Heart right ventricle (tissue), 16 donors: Measurements from ENCODE around the gene SIVA1. TPM values are rescaled to one million over a fixed set of nuclear protein-coding genes. Genes with fewer than 3 reads are reported as not detected.

Source experiments
- ATAC-seq, 8 donors: fragments of 200-7000 bp; cut with Tn5 transposase; one replicate each; pipeline ENCODE4 v1.9.1; 2020; ENCODE audit warnings: mild to moderate bottlenecking in 8 of 8, moderate library complexity in 8 of 8, moderate number of reproducible peaks in 1 of 8
- DNase-seq, 2 donors: peaks; one replicate each; pipeline ENCODE4 v3.0.0-alpha.2; 2020
- H3K27ac ChIP-seq, 10 donors: fragments of 200-600 bp; sonication (generic) in 2 of 10; one replicate each; pipeline versions ENCODE4 v1.5.0 to v1.8.0; 2020 to 2022; ENCODE audit warnings: mild to moderate bottlenecking in 3 of 10
- H3K27me3 ChIP-seq, 7 donors: fragments of 200-600 bp; one replicate each; pipeline ENCODE4 v1.8.0; 2021 to 2022; ENCODE audit warnings: mild to moderate bottlenecking in 2 of 7
- H3K36me3 ChIP-seq, 9 donors: fragments of 200-600 bp; sonication (generic) in 1 of 9; one replicate each; pipeline versions ENCODE4 v1.5.0 to v1.8.0; 2020 to 2022; ENCODE audit warnings: mild to moderate bottlenecking in 2 of 9
- H3K4me1 ChIP-seq, 9 donors: fragments of 200-600 bp; sonication (generic) in 1 of 9; one replicate each; pipeline versions ENCODE4 v1.5.0 to v1.8.0; 2020 to 2022; ENCODE audit warnings: mild to moderate bottlenecking in 4 of 9
- H3K4me3 ChIP-seq, 10 donors: fragments of 200-600 bp; sonication (generic) in 2 of 10; one replicate each; pipeline versions ENCODE4 v1.5.0 to v1.8.0; 2020 to 2022; ENCODE audit warnings: mild to moderate bottlenecking in 7 of 10, moderate library complexity in 2 of 10
- H3K9me3 ChIP-seq, 11 donors: fragments of 200-600 bp in 10 of 11; sonication (generic) in 2 of 11; one replicate each; pipeline versions ENCODE4 v1.5.0 to v1.8.0; 2013 to 2022; ENCODE audit warnings: mild to moderate bottlenecking in 2 of 11, control low read depth in 1 of 11, moderate library complexity in 1 of 11
- WGBS, 2 donors: extraction: QIAGEN DNeasy Blood & Tissue Kit; methylation state at CpG; one replicate each; pipeline ENCODE4 v1.1.7; 2013; ENCODE audit warnings: inconsistent platforms in 1 of 2; 5-methylcytosine and 5-hydroxymethylcytosine counted together
- intact Hi-C, 10 donors: fragments of 100-400 bp; cut with DNase I; formaldehyde crosslinking; loops; one replicate each; pipeline versions ENCODE4 v1.11.1 to v1.14.2; 2022
- polyA plus RNA-seq, 2 donors: library from polyadenylated mRNA; stranded (reverse); fragments of 200-250 nt; gene quantifications; one replicate each; pipeline ENCODE4 v1.2.3, GENCODE V29; 2013
- total RNA-seq, 10 donors: library from RNA; stranded (reverse); fragmentation: NEBNext Ultra II Directional in 3 of 10; extraction: Animal tissue kit (Norgen Biotek cat#: 25700) in 3 of 10; gene quantifications; one replicate each; pipeline versions ENCODE4 v1.2.1 to v1.2.4, GENCODE V29; 2021 to 2023
- TF ChIP-seq, protein P1 (sequence below), 9 donors: fragments of 200-600 bp; sonication (generic) in 2 of 9; IDR thresholded peaks; one replicate each; pipeline versions ENCODE4 v1.5.0 to v1.8.0; 2021 to 2022; ENCODE audit warnings: antibody characterized with exemption in 9 of 9, mild to moderate bottlenecking in 5 of 9, moderate library complexity in 1 of 9
- donor health status: Arrhythmogenic right ventricular cardiomyopathy.
- donor health status: ischemic (EF 13 %, LVEDD 7.1; RV severe dilation, severe dysfunction).
- donor health status: healthy with polysubstance abuse.
- donor health status: DM: no; HTN: yes; CAD: no.
- donor health status: DM: no; HTN: no; CAD: no.
- donor health status: ischemic (EF 25% LVEDD 6.9; RV normal size, moderate dysfunction).
- donor health status: ischemic (EF 25% LVEDD 5.7; RV mildly dilated, moderate dysfunction).
- donor health status: healthy.
- donor health status: DM: yes; HTN: yes; CAD: no.
- donor health status: Ischemic cardiomyopathy.
- donor health status: ischemic (EF 35%, LVEDD 5.7; RV mildly dilated, moderate dysfunction).
- donor health status: nonischemic (EF 11% LVEDD 7.7; RV severe dilation, severe dysfunction).
- donor health status: DM: yes; HTN: yes; CAD: no.
- donor health status: PGD.
- donor health status: ischemic (EF 29% LVEDD 5.4; RV normal size, mild dysfunction).
- donor health status: nonischemic (EF 23%, LVEDD 6.1; RV moderate dilation, normal function).

Gene SIVA1
- total and polyA plus RNA-seq, 12 donors, result 43.3 to 203 (median 53.0) TPM

- Histone ChIP-seq H3K27me3 (no peaks in the 10 kb centered on the region), H3K9me3 (no peaks in the 10 kb centered on the region), H3K36me3 (peaks cover 0 to 44% (median 28%) of the 10 kb centered on the region in 9 donors), H3K4me1 (peaks cover 17 to 37% (median 27%) of the 10 kb centered on the region in 9 donors), H3K27ac (peak overlapping the region in 1 of 10 donors; percentile 93), H3K4me3 (peak overlapping the region in 9 of 10 donors; percentile 68 to 100 (median 99))
- ATAC-seq (no peak), DNase-seq (no peak)
- intact Hi-C loops, result loop anchor here in 3 of 10 donors (2.0 to 5.0 kb wide), 2 partner anchors 38 to 64 kb away; no protein-coding TSS in a partner anchor
- TF ChIP-seq, protein P1, sequence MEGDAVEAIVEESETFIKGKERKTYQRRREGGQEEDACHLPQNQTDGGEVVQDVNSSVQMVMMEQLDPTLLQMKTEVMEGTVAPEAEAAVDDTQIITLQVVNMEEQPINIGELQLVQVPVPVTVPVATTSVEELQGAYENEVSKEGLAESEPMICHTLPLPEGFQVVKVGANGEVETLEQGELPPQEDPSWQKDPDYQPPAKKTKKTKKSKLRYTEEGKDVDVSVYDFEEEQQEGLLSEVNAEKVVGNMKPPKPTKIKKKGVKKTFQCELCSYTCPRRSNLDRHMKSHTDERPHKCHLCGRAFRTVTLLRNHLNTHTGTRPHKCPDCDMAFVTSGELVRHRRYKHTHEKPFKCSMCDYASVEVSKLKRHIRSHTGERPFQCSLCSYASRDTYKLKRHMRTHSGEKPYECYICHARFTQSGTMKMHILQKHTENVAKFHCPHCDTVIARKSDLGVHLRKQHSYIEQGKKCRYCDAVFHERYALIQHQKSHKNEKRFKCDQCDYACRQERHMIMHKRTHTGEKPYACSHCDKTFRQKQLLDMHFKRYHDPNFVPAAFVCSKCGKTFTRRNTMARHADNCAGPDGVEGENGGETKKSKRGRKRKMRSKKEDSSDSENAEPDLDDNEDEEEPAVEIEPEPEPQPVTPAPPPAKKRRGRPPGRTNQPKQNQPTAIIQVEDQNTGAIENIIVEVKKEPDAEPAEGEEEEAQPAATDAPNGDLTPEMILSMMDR (IDR thresholded peaks at IDR 0.05), result no peak
- 59 to 64% methylated on average over 13 of the region's 13 CpGs for WGBS, 2 donors
These were observed 1.4 kb downstream of the SIVA1 start for GRCh38 chr14:104754213-104754851.

- Histone ChIP-seq H3K27ac (no peak overlapping the region), H3K4me3 (no peak overlapping the region), H3K4me1 (peaks cover 17 to 32% (median 26%) of the 10 kb centered on the region in 9 donors), H3K36me3 (peaks cover 0 to 54% (median 28%) of the 10 kb centered on the region in 9 donors), H3K27me3 (no peaks in the 10 kb centered on the region), H3K9me3 (no peaks in the 10 kb centered on the region)
- no peak for ATAC-seq
- TF ChIP-seq, protein P1 (IDR thresholded peaks at IDR 0.05), result no peak
- 83 to 84% methylated on average over 11 of the region's 11 CpGs for WGBS, 2 donors
- intact Hi-C loops, result loop anchor here in 2 of 10 donors (2.0 to 5.0 kb wide), 2 partner anchors 37 to 63 kb away; no protein-coding TSS in a partner anchor
- DNase-seq, result no peak
These were observed 2.7 kb downstream of the SIVA1 start for GRCh38 chr14:104755621-104756020.

DNA sequence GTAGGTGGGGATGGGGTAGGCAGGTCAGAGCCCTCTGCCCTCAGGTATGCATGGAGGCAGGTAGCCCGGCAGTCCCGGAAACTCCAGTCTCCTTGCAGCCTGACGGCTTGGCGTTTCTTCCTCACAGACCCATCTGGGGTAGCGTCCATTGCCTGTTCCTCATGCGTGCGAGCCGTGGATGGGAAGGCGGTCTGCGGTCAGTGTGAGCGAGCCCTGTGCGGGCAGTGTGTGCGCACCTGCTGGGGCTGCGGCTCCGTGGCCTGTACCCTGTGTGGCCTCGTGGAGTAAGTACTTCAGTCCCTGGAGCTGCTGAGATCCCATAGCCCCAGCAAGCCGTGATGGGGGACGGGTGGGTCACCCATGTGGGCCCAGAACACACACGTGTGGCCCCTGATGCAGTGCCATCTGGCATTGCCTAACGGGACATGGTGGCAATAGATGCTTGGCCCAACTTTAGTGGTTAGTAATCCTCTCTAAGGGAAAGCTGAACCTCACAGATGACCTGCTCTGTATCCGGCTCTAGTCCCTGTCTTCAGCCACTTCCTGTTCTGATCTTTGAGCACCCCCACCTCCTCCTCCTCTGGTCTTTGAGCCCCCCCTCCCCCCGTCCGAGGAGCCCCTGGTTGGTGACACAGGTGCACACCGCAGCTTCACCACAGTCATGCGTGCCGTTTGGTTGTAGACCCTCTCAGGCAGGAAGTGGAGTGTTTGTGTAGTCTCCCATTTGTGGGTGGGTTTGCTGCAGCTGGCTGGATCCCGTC, 3.7 kb downstream of the SIVA1 start:
- H3K36me3 ChIP-seq, result peaks cover 0 to 64% (median 28%) of the 10 kb centered on the region in 9 donors
- TF ChIP-seq, protein P1 (IDR thresholded peaks at IDR 0.05), result no peak
- H3K4me1 ChIP-seq, result peaks cover 17 to 32% (median 26%) of the 10 kb centered on the region in 9 donors
- no peak overlapping the region for H3K4me3 ChIP-seq
- no peaks in the 10 kb centered on the region for H3K9me3 ChIP-seq
- H3K27me3 ChIP-seq, result no peaks in the 10 kb centered on the region
- no peak overlapping the region for H3K27ac ChIP-seq
- intact Hi-C loops, result loop anchor here in 1 of 10 donors (5.0 kb wide), 1 partner anchor 36 kb away; no protein-coding TSS in a partner anchor
- WGBS, 2 donors, result 88 to 92% methylated on average over 27 of the region's 27 CpGs
- ATAC-seq (no peak), DNase-seq (no peak)

DNA sequence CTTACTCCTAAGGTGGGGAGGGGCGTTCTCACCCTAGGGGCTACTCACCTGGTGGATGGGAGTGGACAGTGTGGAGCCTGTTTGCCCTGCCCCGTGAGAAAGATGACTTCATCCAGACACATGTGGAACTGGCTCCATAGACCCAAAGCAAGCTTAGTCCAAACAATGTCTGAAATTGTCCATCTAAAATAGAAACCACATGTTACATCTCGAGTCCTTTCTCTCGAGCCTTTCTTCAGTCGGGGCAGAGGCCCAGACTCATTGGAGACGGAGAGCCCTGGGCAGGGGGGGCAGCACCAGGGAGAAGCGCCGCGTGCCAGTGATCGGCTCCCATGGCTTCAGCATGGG, 4.3 kb downstream of the SIVA1 start:
- 87% methylated on average over 10 of the region's 10 CpGs for WGBS, 2 donors

More for the DNA sequence above, 4.3 kb downstream of the SIVA1 start:
- H3K4me1 ChIP-seq, result peaks cover 14 to 26% (median 21%) of the 10 kb centered on the region in 9 donors
- TF ChIP-seq, protein P1 (IDR thresholded peaks at IDR 0.05), result no peak
- intact Hi-C loops, result loop anchor here in 1 of 10 donors (5.0 kb wide), 1 partner anchor 35 kb away; no protein-coding TSS in a partner anchor
- no peaks in the 10 kb centered on the region for H3K27me3 ChIP-seq
- DNase-seq (no peak), ATAC-seq (no peak)
- H3K27ac ChIP-seq, result no peak overlapping the region
- no peak overlapping the region for H3K4me3 ChIP-seq
- peaks cover 0 to 70% (median 28%) of the 10 kb centered on the region in 9 donors for H3K36me3 ChIP-seq
- H3K9me3 ChIP-seq, result no peaks in the 10 kb centered on the region
